K562 (cell line): ENCODE data around the gene POLDIP3. TPM values are rescaled to one million over a fixed set of nuclear protein-coding genes. Genes with fewer than 3 reads are reported as not detected.

Source experiments
- ATAC-seq: fragments of 200-7000 bp; cut with Tn5 transposase; 3 replicates; pipeline ENCODE4 v1.9.1; 2020; ENCODE audit warnings: moderate library complexity
- BruUV-seq: library from RNA; stranded (reverse); fragments of 400-500 nt; replicated peaks from 2 replicates; lab custom pipeline; 2021; lab: Mats Ljungman, UMichigan
- CTCF ChIA-PET: fragments of 300-600 bp; formaldehyde crosslinking; extraction: SDS; loops from one replicate; lab custom pipeline; 2021; ENCODE audit warnings: low intra/inter-chr PET ratio; lab: Yijun Ruan, JAX
- POLR2A ChIA-PET: fragments of 300-600, 350-650 bp; sonication (Branson Sonifier 250); formaldehyde crosslinking; extraction: SDS; loops from one replicate; lab custom pipeline; 2021; ENCODE audit warnings: antibody characterized with exemption, inconsistent platforms; lab: Yijun Ruan, JAX
- DNase-seq, 4 experiments: peaks; one replicate each; pipeline versions ENCODE4 v3.0.0 to v3.0.0-alpha.2; 2011 to 2018; ENCODE audit warnings: low spot score in 3 of 4, mixed read lengths in 3 of 4; ENCODE audit errors: extremely low read depth in 1 of 4
- FAIRE-seq: peaks from 2 replicates; lab custom pipeline; 2011; peaks lifted over from hg19 to GRCh38; lab: Jason Lieb, UNC
- H2AFZ ChIP-seq: 2 replicates; pipeline ENCODE4 v1.6.0; 2011; ENCODE audit warnings: low read depth, low read length, control low read depth, inconsistent platforms
- H3K27ac ChIP-seq: fragments of 200-600 bp; 3 replicates; pipeline ENCODE4 v1.8.0; 2011; ENCODE audit warnings: low read depth, mild to moderate bottlenecking, control low read depth, inconsistent platforms, low read length, moderate library complexity, mixed read lengths; ENCODE audit errors: extremely low read depth
- H3K27me3 ChIP-seq, 2 experiments: fragments of 300-600 bp in 1 of 2; 2 replicates in 1 of 2; 3 replicates in 1 of 2; pipeline versions ENCODE4 v1.6.0 to v1.8.0; 2011; ENCODE audit warnings: inconsistent platforms in 2 of 2, low read length in 2 of 2, mild to moderate bottlenecking in 1 of 2, mixed read lengths in 1 of 2, moderate library complexity in 1 of 2; ENCODE audit not compliant: control insufficient read depth in 2 of 2, insufficient read depth in 2 of 2
- H3K36me3 ChIP-seq: fragments of 300-600 bp; 3 replicates; pipeline ENCODE4 v1.8.0; 2011; ENCODE audit warnings: mild to moderate bottlenecking, low read length, inconsistent platforms; ENCODE audit not compliant: control insufficient read depth, insufficient read depth
- H3K4me1 ChIP-seq, 2 experiments: fragments of 200-600 bp in 1 of 2; replicated peaks in 1 of 2; 2 replicates in 1 of 2; 3 replicates in 1 of 2; pipeline versions ENCODE4 v1.5.1 to v1.8.0; 2011; ENCODE audit warnings: inconsistent platforms in 2 of 2, low read length in 2 of 2, mild to moderate bottlenecking in 1 of 2, mixed read lengths in 1 of 2, moderate library complexity in 1 of 2; ENCODE audit not compliant: control insufficient read depth in 2 of 2, insufficient read depth in 2 of 2
- H3K4me2 ChIP-seq: 2 replicates; pipeline ENCODE4 v1.6.1; 2011; ENCODE audit warnings: low read length, control low read depth, inconsistent platforms, mixed read lengths; ENCODE audit not compliant: insufficient read depth
- H3K4me3 ChIP-seq: fragments of 200-600 bp; sonication (generic), shearing (Covaris generic); 2 replicates; pipeline ENCODE4 v1.5.1; 2016; ENCODE audit warnings: control low read depth, inconsistent platforms
- H3K79me2 ChIP-seq: fragments of 200-600 bp; 3 replicates; pipeline ENCODE4 v1.8.0; 2011; ENCODE audit warnings: low read length, inconsistent platforms; ENCODE audit not compliant: control insufficient read depth, insufficient read depth
- H3K9ac ChIP-seq, 2 experiments: 2 replicates each; pipeline versions ENCODE4 v1.6.0 to v1.6.1; 2011; ENCODE audit warnings: low read depth in 2 of 2, low read length in 2 of 2, control low read depth in 1 of 2, inconsistent platforms in 1 of 2, mild to moderate bottlenecking in 1 of 2, mixed read lengths in 1 of 2; ENCODE audit not compliant: insufficient read depth in 1 of 2
- H3K9me1 ChIP-seq: one replicate; pipeline ENCODE4 v1.6.0; 2011; ENCODE audit warnings: inconsistent platforms, mild to moderate bottlenecking, low read length, moderate library complexity; ENCODE audit not compliant: control insufficient read depth, insufficient read depth
- H3K9me3 ChIP-seq: replicated peaks from 2 replicates; pipeline ENCODE4 v1.5.1; 2011; ENCODE audit warnings: low read depth, low read length, inconsistent platforms; ENCODE audit not compliant: control insufficient read depth, insufficient read depth
- H4K20me1 ChIP-seq: replicated peaks from 2 replicates; pipeline ENCODE4 v1.6.1; 2011; ENCODE audit warnings: low read length, inconsistent platforms, mixed read lengths; ENCODE audit not compliant: control insufficient read depth, insufficient read depth
- ADNP ChIP-seq: fragments of 200-800 bp; sonication (Bioruptor generic); IDR thresholded peaks from 2 replicates; pipeline ENCODE4 v1.6.1; 2016; ENCODE audit warnings: missing genetic modification characterization, missing compliant biosample characterization
- BCOR ChIP-seq: fragments of 450-650 bp; IDR thresholded peaks from 2 replicates; pipeline ENCODE4 v1.6.1; 2016
- CBFA2T2 ChIP-seq: fragments of 450-650 bp; conservative IDR thresholded peaks from 2 replicates; pipeline ENCODE4 v1.6.1; 2017; ENCODE audit warnings: mild to moderate bottlenecking
- CCAR2 ChIP-seq: fragments of 200-400 bp; formaldehyde crosslinking; IDR thresholded peaks from 2 replicates; pipeline ENCODE4 v1.6.1; 2017; ENCODE audit warnings: mild to moderate bottlenecking, low read depth, low read length
- ELF4 ChIP-seq: fragments of 450-650 bp; formaldehyde crosslinking; IDR thresholded peaks from 2 replicates; pipeline ENCODE4 v1.4.0; 2022; ENCODE audit warnings: missing genetic modification characterization
- FIP1L1 ChIP-seq: fragments of 200-400 bp; formaldehyde crosslinking; IDR thresholded peaks from 2 replicates; pipeline ENCODE4 v1.6.1; 2018; ENCODE audit warnings: mild to moderate bottlenecking, low read depth, low read length; ENCODE audit not compliant: poor library complexity, severe bottlenecking
- FOXP1 ChIP-seq: sonication (generic); formaldehyde crosslinking; IDR thresholded peaks from 2 replicates; pipeline ENCODE4 v1.8.0; 2022; ENCODE audit warnings: mild to moderate bottlenecking, missing genetic modification reagents
- ILF3 ChIP-seq: fragments of 450-650 bp; IDR thresholded peaks from 2 replicates; pipeline ENCODE4 v1.6.1; 2018; ENCODE audit warnings: antibody characterized with exemption, mild to moderate bottlenecking, moderate library complexity, borderline replicate concordance
- KDM1A ChIP-seq, 2 experiments: fragments of 450-650 bp; IDR thresholded peaks; 2 replicates each; pipeline ENCODE4 v1.6.1; 2016; ENCODE audit warnings: mild to moderate bottlenecking in 2 of 2
- MLLT1 ChIP-seq, 2 experiments: fragments of 450-650 bp; IDR thresholded peaks; 2 replicates each; pipeline ENCODE4 v1.6.1; 2016
- RBM25 ChIP-seq: fragments of 200-400 bp; formaldehyde crosslinking; IDR thresholded peaks from 2 replicates; pipeline ENCODE4 v1.6.1; 2018; ENCODE audit warnings: low read length, low read depth, moderate library complexity; ENCODE audit not compliant: severe bottlenecking
- RCOR1 ChIP-seq, 2 experiments: IDR thresholded peaks; 2 replicates each; pipeline ENCODE4 v1.6.1; 2012; ENCODE audit warnings: low read depth in 2 of 2, low read length in 2 of 2, borderline replicate concordance in 1 of 2, improper control_type of control experiment in 1 of 2
- SETDB1 ChIP-seq: IDR thresholded peaks from one replicate; pipeline ENCODE4 v1.6.1; 2012; ENCODE audit warnings: low read length, control low read depth, inconsistent platforms
- SIX5 ChIP-seq, 2 experiments: IDR thresholded peaks; 2 replicates each; pipeline ENCODE4 v1.6.1; 2011; ENCODE audit warnings: low read length in 2 of 2, borderline replicate concordance in 1 of 2, low read depth in 1 of 2, mild to moderate bottlenecking in 1 of 2, moderate library complexity in 1 of 2; ENCODE audit not compliant: insufficient read depth in 1 of 2
- SP2 ChIP-seq: IDR thresholded peaks from 2 replicates; pipeline ENCODE4 v1.6.1; 2011; ENCODE audit warnings: mild to moderate bottlenecking, low read depth, low read length, moderate library complexity; ENCODE audit not compliant: poor library complexity, severe bottlenecking; ENCODE audit errors: extremely low read depth
- ZKSCAN1 ChIP-seq: fragments of 150-350 bp; IDR thresholded peaks from 2 replicates; pipeline ENCODE4 v1.6.1; 2016; ENCODE audit warnings: low read depth, low read length
- ZNF589 ChIP-seq: fragments of 200-800 bp; sonication (Bioruptor generic); IDR thresholded peaks from 2 replicates; pipeline ENCODE4 v1.6.1; 2016; ENCODE audit warnings: low read depth, missing genetic modification characterization, missing compliant biosample characterization
- ZNF668 ChIP-seq: fragments of 250-450 bp; sonication (Bioruptor Pico); IDR thresholded peaks from 2 replicates; pipeline ENCODE4 v1.8.0; 2022; ENCODE audit warnings: mild to moderate bottlenecking, inconsistent platforms
- ZNF717 ChIP-seq: fragments of 250-450 bp; sonication (Bioruptor Pico); IDR thresholded peaks from 2 replicates; pipeline ENCODE4 v1.5.0; 2021
- ZNF76 ChIP-seq: fragments of 250-450 bp; sonication (Bioruptor Pico); IDR thresholded peaks from 2 replicates; pipeline ENCODE4 v1.4.0; 2020; ENCODE audit warnings: mild to moderate bottlenecking, moderate library complexity, borderline replicate concordance
- ZNF764 ChIP-seq: fragments of 250-450 bp; sonication (Bioruptor Pico); IDR thresholded peaks from 2 replicates; pipeline ENCODE4 v1.4.0; 2020; ENCODE audit warnings: low read depth, mild to moderate bottlenecking, moderate library complexity
- WGBS: fragments of 100-300 bp; shearing (Covaris generic); methylation state at CpG from one replicate; pipeline ENCODE4 v1.1.6; 2016; ENCODE audit warnings: low coverage, mixed read lengths; ENCODE audit not compliant: insufficient coverage; ENCODE audit errors: missing lambda C conversion rate; 5-methylcytosine and 5-hydroxymethylcytosine counted together
- in situ Hi-C: fragments of 300-500 bp; cut with MboI; formaldehyde crosslinking; loops from 4 replicates; pipeline ENCODE4 v1.15.0; 2018; ENCODE audit warnings: inconsistent platforms, mixed read lengths
- intact Hi-C: fragments of 100-400 bp; cut with micrococcal nuclease; formaldehyde crosslinking; loops from 2 replicates; pipeline ENCODE4 v1.14.2; 2022
- polyA plus RNA-seq, 8 experiments: library from polyadenylated mRNA; depleted of rRNA in 4 of 8; stranded (reverse) in 5 of 8; unstranded in 3 of 8; fragments of >200 nt; fragmentation: Nextera tagmentation in 2 of 8; fragmentation: Illumina TruSeq in 1 of 8; extraction: Ambion mirVana in 2 of 8; extraction: Trizol in 1 of 8; gene quantifications; 2 replicates each; pipeline versions ENCODE4 v1.2.1 to v1.2.3, GENCODE V29; 2011 to 2014; ENCODE audit warnings: inconsistent platforms in 1 of 8, missing spikeins in 1 of 8
- total RNA-seq, 7 experiments: library from RNA; depleted of rRNA in 6 of 7; stranded (reverse); fragments of >200 nt in 6 of 7; fragmentation: Illumina TruSeq in 2 of 7; extraction: Trizol in 2 of 7; gene quantifications; 2 replicates each; pipeline versions ENCODE4 v1.2.1 to v1.2.3, GENCODE V29; 2011 to 2021; ENCODE audit warnings: low replicate concordance in 1 of 7

The POLDIP3 gene
- total and polyA plus RNA-seq, 9 of the 15 experiments (the other 6 are each of a cell fraction or from before 2014, with no cell fraction given): 14.3 to 53.0 (median 26.3) TPM

- ATAC-seq: no peak
- peak overlapping the region; percentile 61 for H3K27ac ChIP-seq
- H4K20me1 ChIP-seq: no peaks in the 10 kb centered on the region
- H3K9ac ChIP-seq: peak overlapping the region; percentile 30 to 58; a peak in 3 of 4 replicates
- FAIRE-seq: no peak
- H3K79me2 ChIP-seq: no peaks in the 10 kb centered on the region
- TF ChIP-seq MLLT1 (IDR thresholded peaks at IDR 0.05): no peak
- peak; percentile 80 for TF ChIP-seq RBM25
- TF ChIP-seq SP2: no peak
- peak; percentile 81 for TF ChIP-seq BCOR
- no peak for TF ChIP-seq FOXP1
- no peak for TF ChIP-seq SIX5 (IDR thresholded peaks at IDR 0.05; ENCODE audit: borderline replicate concordance in 1 of 2, insufficient read depth in 1 of 2, low read depth in 1 of 2, low read length in 2 of 2)
- no peak for TF ChIP-seq ZNF589 (CRISPR knock-in tag)
- no peak for TF ChIP-seq SETDB1
- TF ChIP-seq ELF4 (CRISPR knock-in tag): no peak
- 0 out of 4 replicates have a peak, but pooled peaks of 1 of the 2 experiments have one; percentile 22 for TF ChIP-seq RCOR1 (IDR thresholded peaks at IDR 0.05; ENCODE audit: borderline replicate concordance in 1 of 2, low read depth in 2 of 2, low read length in 2 of 2)
- TF ChIP-seq ILF3: no peak
- no peak for TF ChIP-seq CCAR2
- TF ChIP-seq ZNF764 (CRISPR knock-in tag): no peak
- TF ChIP-seq CBFA2T2: no peak
- TF ChIP-seq ZNF76 (CRISPR knock-in tag): no peak
- peak; percentile 15 to 48; a peak in 1 of 4 replicates for TF ChIP-seq KDM1A (IDR thresholded peaks at IDR 0.05)
- TF ChIP-seq FIP1L1: no peak
- no peak for TF ChIP-seq ZNF668 (CRISPR knock-in tag)
- TF ChIP-seq ADNP (tag): peak; percentile 54; the same call in 1 of the 2 replicates
- TF ChIP-seq ZKSCAN1: no peak
- TF ChIP-seq ZNF717: no peak
- BruUV-seq: no TSS peak
- peak overlapping the region; percentile 41 for H3K4me2 ChIP-seq
- no peak overlapping the region for H2AFZ ChIP-seq
- ChIA-PET POLR2A (interaction anchor here (0.7 kb wide), 1 partner anchor 127 kb away, joined by 3 read pairs; no protein-coding TSS in a partner anchor), CTCF (no interaction called here)
- peaks cover 29% of the 10 kb centered on the region; the same call in 1 of the 3 replicates for H3K36me3 ChIP-seq
- peaks cover 21 to 59% of the 10 kb centered on the region in 2 experiments; a peak in 4 of 5 replicates for H3K4me1 ChIP-seq
- H3K9me1 ChIP-seq: peaks cover 4% of the 10 kb centered on the region
- no peaks in the 10 kb centered on the region for H3K27me3 ChIP-seq
- no peak for DNase-seq
- H3K9me3 ChIP-seq: no peaks in the 10 kb centered on the region
- WGBS: 76% methylated on average over 4 of the region's 4 CpGs
- no peak overlapping the region for H3K4me3 ChIP-seq
- intact Hi-C loops (loop anchor here (10.0 kb wide), 1 partner anchor 75 kb away; no protein-coding TSS in a partner anchor), in situ Hi-C loops (no loop called here)
Measured at GRCh38 chr22:42620084-42620483, 5.4 kb upstream of the POLDIP3 start.
